ENCODE data around the gene SYNC.
A peak's percentile ranks its signal among the peaks of the same experiment; 100 is the strongest.
"Not testable (repeated sequence)": the region's sequence is repeated elsewhere in the genome, so short reads cannot be mapped to it uniquely, and the experiment has no call there.

The SYNC gene

GRCh38 chr1:32715901-32716311, 13.3 kb upstream of the SYNC start:
- H3K4me3 ChIP-seq (ENCODE audit: control insufficient read depth, low read depth, low read length) = no peak overlapping the region
- no peak for DNase-seq (ENCODE audit: low read depth)
- TF ChIP-seq, protein P1, sequence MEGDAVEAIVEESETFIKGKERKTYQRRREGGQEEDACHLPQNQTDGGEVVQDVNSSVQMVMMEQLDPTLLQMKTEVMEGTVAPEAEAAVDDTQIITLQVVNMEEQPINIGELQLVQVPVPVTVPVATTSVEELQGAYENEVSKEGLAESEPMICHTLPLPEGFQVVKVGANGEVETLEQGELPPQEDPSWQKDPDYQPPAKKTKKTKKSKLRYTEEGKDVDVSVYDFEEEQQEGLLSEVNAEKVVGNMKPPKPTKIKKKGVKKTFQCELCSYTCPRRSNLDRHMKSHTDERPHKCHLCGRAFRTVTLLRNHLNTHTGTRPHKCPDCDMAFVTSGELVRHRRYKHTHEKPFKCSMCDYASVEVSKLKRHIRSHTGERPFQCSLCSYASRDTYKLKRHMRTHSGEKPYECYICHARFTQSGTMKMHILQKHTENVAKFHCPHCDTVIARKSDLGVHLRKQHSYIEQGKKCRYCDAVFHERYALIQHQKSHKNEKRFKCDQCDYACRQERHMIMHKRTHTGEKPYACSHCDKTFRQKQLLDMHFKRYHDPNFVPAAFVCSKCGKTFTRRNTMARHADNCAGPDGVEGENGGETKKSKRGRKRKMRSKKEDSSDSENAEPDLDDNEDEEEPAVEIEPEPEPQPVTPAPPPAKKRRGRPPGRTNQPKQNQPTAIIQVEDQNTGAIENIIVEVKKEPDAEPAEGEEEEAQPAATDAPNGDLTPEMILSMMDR (IDR thresholded peaks at IDR 0.05; ENCODE audit: control insufficient read depth, insufficient read depth, low read depth, low read length, missing control alignments) = no peak

DNA sequence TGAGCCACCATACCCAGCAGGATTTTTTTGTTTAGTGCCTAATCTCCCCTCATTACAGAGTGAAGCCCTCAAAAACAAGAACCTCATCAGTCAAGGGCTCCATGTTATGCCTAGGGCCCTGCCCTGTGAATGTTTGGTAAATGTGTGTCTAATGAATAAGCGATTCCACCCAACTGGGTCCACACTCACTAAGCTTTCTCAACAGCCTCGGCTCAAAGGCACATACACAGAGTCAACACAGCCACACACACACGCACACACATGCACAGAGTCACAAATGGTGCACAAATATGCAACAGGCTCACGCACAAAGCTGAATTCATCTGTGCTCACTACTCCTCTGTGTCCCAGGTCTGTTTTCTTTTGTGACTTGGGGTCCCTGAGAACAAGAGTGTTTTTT, 11.7 kb upstream of the SYNC start:
- TF ChIP-seq, protein P1 (IDR thresholded peaks at IDR 0.05; ENCODE audit: control insufficient read depth, insufficient read depth, low read depth, low read length, missing control alignments) = no peak
- DNase-seq (ENCODE audit: low read depth) = no peak
- H3K4me3 ChIP-seq (ENCODE audit: control insufficient read depth, low read depth, low read length) = no peak overlapping the region

DNA sequence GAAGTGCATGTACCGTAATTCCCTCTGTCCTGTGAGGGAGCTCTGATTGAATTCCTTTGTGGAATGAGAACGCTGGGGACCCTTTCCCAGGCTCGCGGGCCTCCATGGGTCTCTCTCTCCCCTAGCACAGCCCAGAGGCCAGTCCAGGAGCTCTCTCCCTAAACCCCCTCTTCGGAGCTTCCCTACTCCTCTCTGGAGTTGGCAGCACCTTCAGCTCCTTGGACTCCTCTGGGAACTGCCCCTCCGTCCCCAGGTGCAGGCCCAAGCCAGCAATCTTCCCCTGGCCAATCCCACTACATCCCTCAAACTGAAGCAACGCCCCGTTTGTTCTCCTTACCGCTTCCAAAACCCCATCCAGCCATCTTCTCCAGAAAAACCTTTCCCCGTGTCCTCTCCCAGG, 10.5 kb upstream of the SYNC start:
- TF ChIP-seq, protein P1 (IDR thresholded peaks at IDR 0.05; ENCODE audit: control insufficient read depth, insufficient read depth, low read depth, low read length, missing control alignments) = no peak
- DNase-seq (ENCODE audit: low read depth) = no peak
- no peak overlapping the region for H3K4me3 ChIP-seq (ENCODE audit: control insufficient read depth, low read depth, low read length)

DNA sequence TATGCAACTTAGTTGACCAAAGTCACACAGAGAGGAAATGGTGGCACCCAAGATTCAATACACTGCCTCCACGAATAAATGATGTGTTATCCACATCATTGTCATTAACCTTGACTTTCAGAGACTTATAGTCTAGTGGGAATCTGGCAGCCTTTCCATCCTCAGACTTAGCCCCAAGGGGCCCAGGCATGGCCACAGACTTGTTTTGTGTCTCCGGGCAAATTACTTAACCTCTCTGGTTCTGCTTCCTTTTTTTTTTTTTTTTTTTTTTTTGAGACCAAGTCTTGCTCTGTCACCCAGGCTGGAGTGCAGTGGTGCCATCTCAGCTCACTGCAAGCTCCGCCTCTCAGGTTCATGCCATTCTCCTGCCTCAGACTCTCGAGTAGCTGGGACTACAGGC, 8.7 kb upstream of the SYNC start:
- not testable (repeated sequence) for DNase-seq (ENCODE audit: low read depth); H3K4me3 ChIP-seq (ENCODE audit: control insufficient read depth, low read depth, low read length)

DNA sequence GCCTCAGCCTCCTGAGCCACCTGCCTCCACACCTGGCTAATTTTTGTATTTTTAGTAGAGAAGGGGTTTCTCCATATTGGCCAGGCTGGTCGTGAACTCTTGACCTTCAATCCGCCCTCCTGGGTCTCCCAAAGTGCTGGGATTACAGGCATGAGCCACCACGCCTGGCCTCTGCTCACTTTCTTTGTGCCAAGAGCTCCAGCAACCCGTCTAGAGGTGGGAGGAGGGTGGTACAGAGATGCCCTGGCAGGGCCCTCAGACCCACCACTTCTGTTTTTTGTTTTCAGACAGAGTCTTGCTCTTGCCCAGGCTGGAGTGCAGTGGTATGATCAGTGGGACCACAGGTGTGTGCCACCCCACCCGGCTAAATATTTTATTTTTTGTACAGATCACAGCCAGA, 6.9 kb upstream of the SYNC start:
- TF ChIP-seq, protein P1 (IDR thresholded peaks at IDR 0.05; ENCODE audit: control insufficient read depth, insufficient read depth, low read depth, low read length, missing control alignments) = no peak
- H3K4me3 ChIP-seq (ENCODE audit: control insufficient read depth, low read depth, low read length) = no peak overlapping the region
- no peak for DNase-seq (ENCODE audit: low read depth)

GRCh38 chr1:32709075-32709474, 6.5 kb upstream of the SYNC start:
- no peak for DNase-seq (ENCODE audit: low read depth)
- TF ChIP-seq, protein P1 (IDR thresholded peaks at IDR 0.05; ENCODE audit: control insufficient read depth, insufficient read depth, low read depth, low read length, missing control alignments) = peak; percentile 2
- no peak overlapping the region for H3K4me3 ChIP-seq (ENCODE audit: control insufficient read depth, low read depth, low read length)

GRCh38 chr1:32706491-32706890, 3.9 kb upstream of the SYNC start:
- TF ChIP-seq, protein P1 (IDR thresholded peaks at IDR 0.05; ENCODE audit: control insufficient read depth, insufficient read depth, low read depth, low read length, missing control alignments) = no peak
- no peak for DNase-seq (ENCODE audit: low read depth)
- no peak overlapping the region for H3K4me3 ChIP-seq (ENCODE audit: control insufficient read depth, low read depth, low read length)
